Small intestine (tissue), 7 donors: ENCODE data around the gene GPR4. TPM values are rescaled to one million over a fixed set of nuclear protein-coding genes. Genes with fewer than 3 reads are reported as not detected.
"Not testable (repeated sequence)": the region's sequence is repeated elsewhere in the genome, so short reads cannot be mapped to it uniquely, and the experiment has no call there.

Experiments
- DNase-seq, 2 donors: peaks; one replicate each; pipeline versions ENCODE4 v3.0.0 to v3.0.0-alpha.2; 2013
- FAIRE-seq: peaks from 2 replicates; lab custom pipeline; 2012; peaks lifted over from hg19 to GRCh38; lab: Jason Lieb, UNC
- H3K27ac ChIP-seq, 3 donors: one replicate each; pipeline ENCODE4 v1.5.1; 2013; ENCODE audit warnings: low read length in 2 of 3, mild to moderate bottlenecking in 2 of 3, control low read depth in 1 of 3, inconsistent platforms in 1 of 3, low read depth in 1 of 3, moderate library complexity in 1 of 3
- H3K27me3 ChIP-seq, 3 donors: one replicate each; pipeline ENCODE4 v1.6.1; 2013; ENCODE audit warnings: low read length in 3 of 3, inconsistent platforms in 1 of 3; ENCODE audit not compliant: control insufficient read depth in 3 of 3, insufficient read depth in 3 of 3
- H3K36me3 ChIP-seq, 3 donors: one replicate each; pipeline ENCODE4 v1.6.1; 2013; ENCODE audit warnings: low read length in 3 of 3, inconsistent platforms in 1 of 3, low read depth in 1 of 3, mild to moderate bottlenecking in 1 of 3, moderate library complexity in 1 of 3; ENCODE audit not compliant: control insufficient read depth in 3 of 3, insufficient read depth in 2 of 3
- H3K4me1 ChIP-seq, 3 donors: one replicate each; pipeline ENCODE4 v1.6.1; 2013; ENCODE audit warnings: low read length in 2 of 3, inconsistent platforms in 1 of 3, low read depth in 1 of 3, mild to moderate bottlenecking in 1 of 3, moderate library complexity in 1 of 3; ENCODE audit not compliant: control insufficient read depth in 3 of 3, insufficient read depth in 2 of 3
- H3K4me3 ChIP-seq, 3 donors: one replicate each; pipeline ENCODE4 v1.5.1; 2013; ENCODE audit warnings: low read length in 3 of 3, control low read depth in 1 of 3, inconsistent platforms in 1 of 3, low read depth in 1 of 3, mild to moderate bottlenecking in 1 of 3, moderate library complexity in 1 of 3
- H3K9me3 ChIP-seq, 2 donors: one replicate each; pipeline ENCODE4 v1.6.1; 2013; ENCODE audit warnings: low read depth in 1 of 2, low read length in 1 of 2; ENCODE audit not compliant: control insufficient read depth in 2 of 2, insufficient read depth in 1 of 2
- WGBS, 3 donors: extraction: QIAGEN DNeasy Blood & Tissue Kit; methylation state at CpG; one replicate each; pipeline ENCODE4 v1.1.7; 2013; 5-methylcytosine and 5-hydroxymethylcytosine counted together
- polyA plus RNA-seq, 4 donors: library from polyadenylated mRNA; stranded (reverse) in 3 of 4; unstranded in 1 of 4; fragments of 200-250 nt in 3 of 4; fragments of 120-200 nt in 1 of 4; gene quantifications; one replicate each; pipeline versions ENCODE4 v1.2.1 to v1.2.3, GENCODE V29; 2013
- donor health status: healthy with polysubstance abuse.
- donor health status: control.
- donor health status: control.
- donor health status: Bipolar disorder and iron deficiency.
- donor health status: healthy.

Gene GPR4
- polyA plus RNA-seq, 4 donors, result 0.22 to 3.8 (median 0.51) TPM

DNA sequence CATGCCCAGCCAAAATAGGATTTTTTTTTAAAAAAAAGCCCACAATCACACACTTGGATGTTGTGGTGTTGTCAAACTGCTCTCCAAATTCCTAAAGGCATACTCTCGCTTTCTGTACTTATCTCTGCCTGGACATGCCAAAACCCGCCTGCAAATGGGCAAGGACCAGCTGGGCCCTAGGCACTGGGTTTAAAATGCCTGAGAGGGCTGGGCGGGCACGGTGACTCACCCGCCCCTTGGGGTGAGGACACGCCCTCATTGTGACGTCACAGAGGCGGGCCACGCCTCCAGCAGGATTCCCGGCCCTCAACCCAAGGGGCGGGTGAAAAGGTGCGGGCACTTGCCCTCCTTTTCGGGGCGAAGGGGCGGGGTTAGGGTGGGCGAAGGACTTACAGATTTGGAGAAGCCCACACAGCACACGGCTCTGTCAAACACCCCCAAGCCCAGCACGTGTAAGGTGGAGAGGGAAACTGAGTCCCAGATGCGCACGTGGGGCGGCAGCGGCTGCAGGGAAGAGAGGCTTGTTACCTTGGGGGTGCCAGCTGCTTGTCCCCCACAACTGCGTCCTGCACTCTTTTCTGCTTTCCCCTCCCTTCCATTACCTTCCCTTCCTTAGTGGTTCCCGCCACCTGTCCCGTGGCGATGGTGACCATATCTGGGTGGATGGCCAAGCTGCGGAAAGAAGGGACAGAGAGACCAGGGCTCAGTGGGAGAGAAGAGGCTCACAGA lies 30.6 kb upstream of the GPR4 start:
- no peak for FAIRE-seq
- H3K9me3 ChIP-seq, result no peaks in the 10 kb centered on the region
- H3K36me3 ChIP-seq, result peaks cover 0 to 25% (median 2%) of the 10 kb centered on the region in 3 donors
- WGBS, 3 donors, result 52 to 61% (median 57%) methylated on average over 26 to 27 of the region's 27 CpGs
- H3K4me3 ChIP-seq, result no peak overlapping the region
- H3K4me1 ChIP-seq, result peaks cover 0 to 6% (median 0%) of the 10 kb centered on the region in 3 donors
- DNase-seq, result peak; percentile 52 to 82
- H3K27ac ChIP-seq, result no peak overlapping the region
- H3K27me3 ChIP-seq, result no peaks in the 10 kb centered on the region

GRCh38 chr19:45630463-45630862 lies 28.5 kb upstream of the GPR4 start:
- Histone ChIP-seq H3K27ac (no peak overlapping the region), H3K9me3 (no peaks in the 10 kb centered on the region), H3K4me3 (no peak overlapping the region), H3K27me3 (no peaks in the 10 kb centered on the region), H3K4me1 (peaks cover 0 to 6% (median 0%) of the 10 kb centered on the region in 3 donors), H3K36me3 (peaks cover 0 to 44% (median 2%) of the 10 kb centered on the region in 3 donors)
- FAIRE-seq, result no peak
- DNase-seq, result no peak
- WGBS, 3 donors, result 81 to 93% (median 91%) methylated on average over 2 of the region's 2 CpGs

- no peak for FAIRE-seq
- DNase-seq, result no peak
Measured at GRCh38 chr19:45629704-45630103, 27.7 kb upstream of the GPR4 start.

DNA sequence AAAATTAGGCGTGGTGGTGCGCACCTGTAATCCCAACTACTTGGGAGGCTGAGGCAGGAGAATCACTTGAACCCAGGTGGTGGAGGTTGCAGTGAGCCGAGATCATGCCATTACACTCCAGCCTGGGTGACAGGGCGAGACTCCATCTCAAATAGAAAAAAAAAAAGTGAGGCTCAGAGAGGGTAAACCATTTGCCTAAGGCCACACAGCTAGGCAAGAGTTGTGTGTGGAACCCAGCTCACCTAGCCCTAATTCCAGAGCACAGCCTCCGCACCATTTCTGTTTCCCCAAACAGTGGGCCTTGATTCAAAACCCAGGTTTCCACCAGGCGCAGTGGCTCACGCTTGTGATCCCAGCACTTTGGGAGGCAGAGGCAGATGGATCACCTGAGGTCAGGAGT lies 26.2 kb upstream of the GPR4 start:
- not testable (repeated sequence) for H3K27me3 ChIP-seq, FAIRE-seq, H3K27ac ChIP-seq, DNase-seq, H3K4me1 ChIP-seq, H3K4me3 ChIP-seq, H3K9me3 ChIP-seq
- 96 to 98% (median 98%) methylated on average over 7 of the region's 7 CpGs for WGBS, 3 donors
- peaks cover 0 to 47% (median 2%) of the 10 kb centered on the region in 3 donors for H3K36me3 ChIP-seq

More at GRCh38 chr19:45629704-45630103, 27.7 kb upstream of the GPR4 start:
- Histone ChIP-seq H3K27ac (no peak overlapping the region), H3K4me3 (no peak overlapping the region), H3K27me3 (no peaks in the 10 kb centered on the region), H3K9me3 (no peaks in the 10 kb centered on the region), H3K36me3 (peaks cover 0 to 47% (median 2%) of the 10 kb centered on the region in 3 donors), H3K4me1 (peaks cover 0 to 6% (median 0%) of the 10 kb centered on the region in 3 donors)
- 77 to 86% (median 81%) methylated on average over 4 of the region's 4 CpGs for WGBS, 3 donors

- DNase-seq, result no peak
- 91 to 97% (median 95%) methylated on average over 1 of the region's 1 CpG for WGBS, 3 donors
- H3K9me3 ChIP-seq, result no peaks in the 10 kb centered on the region
- no peak overlapping the region for H3K27ac ChIP-seq
- H3K4me3 ChIP-seq, result no peak overlapping the region
- peaks cover 0 to 70% (median 15%) of the 10 kb centered on the region in 3 donors for H3K36me3 ChIP-seq
- H3K4me1 ChIP-seq, result no peaks in the 10 kb centered on the region
- no peak for FAIRE-seq
- no peaks in the 10 kb centered on the region for H3K27me3 ChIP-seq
Measured at GRCh38 chr19:45623984-45624383, 22.0 kb upstream of the GPR4 start.

- Histone ChIP-seq H3K36me3 (peaks cover 0 to 62% (median 16%) of the 10 kb centered on the region in 3 donors), H3K4me1 (no peaks in the 10 kb centered on the region), H3K4me3 (no peak overlapping the region), H3K27me3 (no peaks in the 10 kb centered on the region), H3K9me3 (no peaks in the 10 kb centered on the region), H3K27ac (no peak overlapping the region)
- DNase-seq (no peak), FAIRE-seq (no peak)
- 84 to 92% (median 89%) methylated on average over 6 of the region's 6 CpGs for WGBS, 3 donors
Measured at GRCh38 chr19:45621976-45622503, 20.0 kb upstream of the GPR4 start.

DNA sequence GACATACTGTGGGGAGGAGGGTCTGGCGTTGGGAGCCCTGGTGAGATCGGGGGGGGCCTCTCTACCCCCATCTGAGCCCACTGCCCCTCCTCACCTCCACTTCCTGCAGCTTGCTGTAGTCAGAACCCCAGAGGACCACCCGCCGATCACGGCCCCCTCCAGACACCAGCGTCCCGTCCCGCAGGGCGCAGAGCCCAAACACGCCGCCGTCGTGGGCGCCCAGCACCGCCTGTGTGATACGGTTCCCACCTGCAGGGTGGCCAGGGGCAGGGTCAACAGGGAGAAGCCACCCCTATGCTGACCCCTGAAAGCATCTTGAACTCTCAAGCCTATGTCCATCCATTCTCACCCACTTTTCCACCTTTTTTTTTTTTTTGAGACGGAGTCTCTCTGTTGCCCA lies 19.4 kb upstream of the GPR4 start:
- Histone ChIP-seq H3K36me3 (peaks cover 0 to 61% (median 16%) of the 10 kb centered on the region in 3 donors), H3K4me3 (no peak overlapping the region), H3K9me3 (no peaks in the 10 kb centered on the region), H3K27me3 (no peaks in the 10 kb centered on the region), H3K4me1 (peaks cover 0 to 1% (median 0%) of the 10 kb centered on the region in 3 donors), H3K27ac (no peak overlapping the region)
- FAIRE-seq (no peak), DNase-seq (no peak)
- WGBS, 3 donors, result 92 to 96% (median 95%) methylated on average over 17 of the region's 17 CpGs

DNA sequence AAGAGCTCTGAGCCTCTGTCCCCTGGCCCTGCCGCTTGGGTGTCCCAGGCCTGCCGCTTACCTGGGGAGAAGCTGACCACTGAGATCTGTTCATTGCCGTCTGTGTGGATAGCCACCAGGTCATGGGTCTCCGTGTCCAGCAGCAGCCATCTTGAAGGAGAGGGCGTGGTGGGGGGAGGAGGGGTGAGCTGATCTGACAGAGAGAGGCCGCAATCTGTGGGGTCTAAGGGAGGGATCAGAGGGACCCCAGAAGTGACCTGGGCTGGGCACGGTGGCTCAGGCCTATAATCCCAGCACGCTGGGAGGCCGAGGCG lies 14.6 kb upstream of the GPR4 start:
- WGBS, 3 donors, result 91 to 95% (median 91%) methylated on average over 8 to 10 of the region's 10 CpGs
- Histone ChIP-seq H3K27ac (no peak overlapping the region), H3K9me3 (no peaks in the 10 kb centered on the region), H3K4me3 (no peak overlapping the region), H3K36me3 (peaks cover 0 to 69% (median 16%) of the 10 kb centered on the region in 3 donors), H3K4me1 (peaks cover 0 to 19% (median 4%) of the 10 kb centered on the region in 3 donors), H3K27me3 (no peaks in the 10 kb centered on the region)
- DNase-seq (no peak), FAIRE-seq (no peak)
